Parathyroid adenoma (tissue), 2 donors: ENCODE data around the gene PTGES.

Experiments
- H2AFZ ChIP-seq: fragments of 300-600 bp; sonication (generic); one replicate; pipeline ENCODE4 v1.7.0; 2017; ENCODE audit warnings: antibody characterized with exemption, mild to moderate bottlenecking
- H3K27ac ChIP-seq: fragments of 300-600 bp; sonication (generic); one replicate; pipeline ENCODE4 v1.7.0; 2017
- H3K27me3 ChIP-seq: fragments of 300-600 bp; sonication (generic); one replicate; pipeline ENCODE4 v1.7.0; 2017; ENCODE audit warnings: low read length; ENCODE audit not compliant: control insufficient read depth, insufficient read depth
- H3K36me3 ChIP-seq: fragments of 300-600 bp; sonication (generic); one replicate; pipeline ENCODE4 v1.7.0; 2017; ENCODE audit warnings: low read length; ENCODE audit not compliant: control insufficient read depth, insufficient read depth
- H3K4me1 ChIP-seq: fragments of 300-600 bp; sonication (generic); one replicate; pipeline ENCODE4 v1.7.0; 2017; ENCODE audit warnings: control low read depth
- H3K4me2 ChIP-seq: fragments of 300-600 bp; sonication (generic); one replicate; pipeline ENCODE4 v1.7.0; 2017; ENCODE audit warnings: low read length
- H3K4me3 ChIP-seq: fragments of 300-600 bp; sonication (generic); one replicate; pipeline ENCODE4 v1.7.0; 2017; ENCODE audit warnings: low read depth, low read length
- H3K79me2 ChIP-seq: fragments of 300-600 bp; sonication (generic); one replicate; pipeline ENCODE4 v1.7.0; 2017; ENCODE audit warnings: control low read depth
- H3K9ac ChIP-seq: fragments of 300-600 bp; sonication (generic); one replicate; pipeline ENCODE4 v1.7.0; 2017; ENCODE audit warnings: mild to moderate bottlenecking
- H3K9me3 ChIP-seq: fragments of 300-600 bp; sonication (generic); one replicate; pipeline ENCODE4 v1.7.0; 2017; ENCODE audit warnings: low read length; ENCODE audit not compliant: control insufficient read depth
- CTCF ChIP-seq: fragments of 300-600 bp; sonication (generic); IDR thresholded peaks from one replicate; pipeline ENCODE4 v1.7.0; 2017; ENCODE audit warnings: antibody characterized with exemption, mild to moderate bottlenecking
- donor health status: primary hyperparathyroidism.

Gene PTGES

GRCh38 chr9:129692534-129692933 lies 60.3 kb downstream of the PTGES start:
- Histone ChIP-seq H3K27ac (no peak overlapping the region), H3K36me3 (no peaks in the 10 kb centered on the region), H3K9ac (no peak overlapping the region), H3K4me2 (no peak overlapping the region), H3K9me3 (no peaks in the 10 kb centered on the region), H3K4me1 (no peaks in the 10 kb centered on the region), H3K27me3 (no peaks in the 10 kb centered on the region), H3K79me2 (no peaks in the 10 kb centered on the region), H3K4me3 (no peak overlapping the region), H2AFZ (no peak overlapping the region)
- TF ChIP-seq CTCF: no peak
